Trophoblast cell (in vitro differentiated cells and primary cell): ENCODE data around the gene AGTPBP1.

ENCODE experiments used
- DNase-seq, 2 donors: peaks; one replicate each; pipeline ENCODE4 v3.0.0-alpha.2; 2016
- H2AFZ ChIP-seq: 2 replicates; pipeline ENCODE4 v1.6.1; 2013; ENCODE audit warnings: low read length, moderate library complexity, mild to moderate bottlenecking; ENCODE audit not compliant: insufficient read depth, poor library complexity
- H2AK5ac ChIP-seq: 2 replicates; pipeline ENCODE4 v1.6.1; 2013; ENCODE audit warnings: mild to moderate bottlenecking, low read length
- H2BK120ac ChIP-seq: 2 replicates; pipeline ENCODE4 v1.6.1; 2013; ENCODE audit warnings: low read length, mild to moderate bottlenecking, moderate library complexity; ENCODE audit not compliant: insufficient read depth, poor library complexity
- H2BK12ac ChIP-seq: 2 replicates; pipeline ENCODE4 v1.6.1; 2013; ENCODE audit warnings: mild to moderate bottlenecking, low read length, moderate library complexity
- H2BK5ac ChIP-seq: 2 replicates; pipeline ENCODE4 v1.6.1; 2013; ENCODE audit warnings: low read length, low read depth, moderate library complexity, mild to moderate bottlenecking; ENCODE audit not compliant: poor library complexity
- H3K14ac ChIP-seq: 2 replicates; pipeline ENCODE4 v1.6.1; 2013; ENCODE audit warnings: mild to moderate bottlenecking, low read length
- H3K18ac ChIP-seq: 2 replicates; pipeline ENCODE4 v1.6.1; 2013; ENCODE audit warnings: mild to moderate bottlenecking, low read length
- H3K23ac ChIP-seq: 2 replicates; pipeline ENCODE4 v1.6.1; 2013; ENCODE audit warnings: low read length
- H3K27ac ChIP-seq: 2 replicates; pipeline ENCODE4 v1.5.1; 2013; ENCODE audit warnings: low read depth, mild to moderate bottlenecking, inconsistent platforms, low read length, moderate library complexity
- H3K27me3 ChIP-seq: 2 replicates; pipeline ENCODE4 v1.6.1; 2013; ENCODE audit warnings: inconsistent platforms, mild to moderate bottlenecking, low read length, moderate library complexity; ENCODE audit not compliant: insufficient read depth
- H3K36me3 ChIP-seq, 2 experiments: 1 replicate in 1 of 2; 2 replicates in 1 of 2; pipeline ENCODE4 v1.6.1; 2013; ENCODE audit warnings: low read length in 2 of 2, mild to moderate bottlenecking in 2 of 2, moderate library complexity in 1 of 2; ENCODE audit not compliant: insufficient read depth in 2 of 2, control insufficient read depth in 1 of 2
- H3K4ac ChIP-seq: 2 replicates; pipeline ENCODE4 v1.6.1; 2013; ENCODE audit warnings: low read depth, mild to moderate bottlenecking, low read length, moderate library complexity
- H3K4me1 ChIP-seq, 2 experiments: 1 replicate in 1 of 2; 2 replicates in 1 of 2; pipeline ENCODE4 v1.6.1; 2013; ENCODE audit warnings: low read length in 2 of 2, mild to moderate bottlenecking in 2 of 2, moderate library complexity in 1 of 2; ENCODE audit not compliant: insufficient read depth in 2 of 2, control insufficient read depth in 1 of 2
- H3K4me2 ChIP-seq: 2 replicates; pipeline ENCODE4 v1.6.1; 2013; ENCODE audit warnings: inconsistent platforms, mild to moderate bottlenecking, low read length, moderate library complexity
- H3K4me3 ChIP-seq: 2 replicates; pipeline ENCODE4 v1.5.1; 2013; ENCODE audit warnings: mild to moderate bottlenecking, low read depth, low read length, inconsistent platforms
- H3K79me1 ChIP-seq: one replicate; pipeline ENCODE4 v1.6.1; 2013; ENCODE audit warnings: low read length
- H3K79me2 ChIP-seq: 2 replicates; pipeline ENCODE4 v1.6.1; 2013; ENCODE audit warnings: low read length, mild to moderate bottlenecking; ENCODE audit not compliant: control insufficient read depth, insufficient read depth, poor library complexity
- H3K9ac ChIP-seq: 2 replicates; pipeline ENCODE4 v1.6.1; 2013; ENCODE audit warnings: mild to moderate bottlenecking, low read length
- H3K9me3 ChIP-seq: 2 replicates; pipeline ENCODE4 v1.6.1; 2013; ENCODE audit warnings: low read depth, mild to moderate bottlenecking, control low read depth, inconsistent platforms, low read length; ENCODE audit not compliant: insufficient read depth
- H4K12ac ChIP-seq: 2 replicates; pipeline ENCODE4 v1.6.1; 2013; ENCODE audit warnings: low read depth, mild to moderate bottlenecking, low read length, moderate library complexity
- H4K8ac ChIP-seq: 2 replicates; pipeline ENCODE4 v1.6.1; 2013; ENCODE audit warnings: low read depth, mild to moderate bottlenecking, low read length, moderate library complexity
- H4K91ac ChIP-seq: one replicate; pipeline ENCODE4 v1.6.1; 2013; ENCODE audit warnings: low read depth, mild to moderate bottlenecking, low read length, moderate library complexity
- WGBS: extraction: QIAGEN DNeasy Blood & Tissue Kit; methylation state at CpG from one replicate; pipeline ENCODE4 v1.1.7; 2013; ENCODE audit warnings: missing lambda C conversion rate; ENCODE audit not compliant: insufficient read length, insufficient coverage; ENCODE audit errors: extremely low coverage; 5-methylcytosine and 5-hydroxymethylcytosine counted together

Gene AGTPBP1

GRCh38 chr9:85554349-85554748 lies 187.4 kb downstream of the AGTPBP1 start:
- Histone ChIP-seq H2BK12ac (no peak overlapping the region), H3K14ac (no peak overlapping the region), H3K36me3 (no peaks in the 10 kb centered on the region), H3K18ac (no peak overlapping the region), H3K4me1 (no peaks in the 10 kb centered on the region), H3K23ac (no peak overlapping the region), H4K12ac (no peak overlapping the region), H3K4ac (no peak overlapping the region), H2BK120ac (no peak overlapping the region), H3K79me1 (no peaks in the 10 kb centered on the region), H2AFZ (no peak overlapping the region), H3K9me3 (no peaks in the 10 kb centered on the region), H3K4me3 (no peak overlapping the region), H3K4me2 (no peak overlapping the region), H3K27me3 (no peaks in the 10 kb centered on the region), H2BK5ac (no peak overlapping the region), H4K91ac (no peak overlapping the region), H3K9ac (no peak overlapping the region), H4K8ac (no peak overlapping the region), H2AK5ac (no peak overlapping the region), H3K27ac (no peak overlapping the region), H3K79me2 (no peaks in the 10 kb centered on the region)
- WGBS: no CpG with 5 or more reads among the region's 1 CpG
- no peak for DNase-seq

- no peak overlapping the region for H3K23ac ChIP-seq
- no peaks in the 10 kb centered on the region for H3K27me3 ChIP-seq
- H3K9ac ChIP-seq: no peak overlapping the region
- H2BK5ac ChIP-seq: no peak overlapping the region
- no peak overlapping the region for H4K91ac ChIP-seq
- no peak overlapping the region for H3K14ac ChIP-seq
- no peak overlapping the region for H2AFZ ChIP-seq
- H4K12ac ChIP-seq: no peak overlapping the region
- H2BK12ac ChIP-seq: no peak overlapping the region
- no peak overlapping the region for H3K27ac ChIP-seq
- no peak overlapping the region for H4K8ac ChIP-seq
- H3K79me1 ChIP-seq: no peaks in the 10 kb centered on the region
- no peak overlapping the region for H3K4ac ChIP-seq
- H2AK5ac ChIP-seq: no peak overlapping the region
- WGBS: no CpG with 5 or more reads among the region's 5 CpGs
- no peaks in the 10 kb centered on the region for H3K4me1 ChIP-seq
- no peak for DNase-seq
- H3K18ac ChIP-seq: no peak overlapping the region
- no peaks in the 10 kb centered on the region for H3K9me3 ChIP-seq
- H2BK120ac ChIP-seq: no peak overlapping the region
- H3K4me2 ChIP-seq: no peak overlapping the region
- no peaks in the 10 kb centered on the region for H3K36me3 ChIP-seq
- no peak overlapping the region for H3K4me3 ChIP-seq
- H3K79me2 ChIP-seq: no peaks in the 10 kb centered on the region
Observed at GRCh38 chr9:85553475-85553874, 188.3 kb downstream of the AGTPBP1 start.

GRCh38 chr9:85547599-85547998 lies 194.2 kb downstream of the AGTPBP1 start:
- H3K14ac ChIP-seq: no peak overlapping the region
- H3K27me3 ChIP-seq: no peaks in the 10 kb centered on the region
- no CpG with 5 or more reads among the region's 2 CpGs for whole genome bisulfite sequencing

GRCh38 chr9:85543196-85543595 lies 198.6 kb downstream of the AGTPBP1 start:
- Histone ChIP-seq H3K36me3 (no peaks in the 10 kb centered on the region), H3K4me2 (no peak overlapping the region)
- WGBS: no CpG with 5 or more reads among the region's 1 CpG

More at GRCh38 chr9:85547599-85547998, 194.2 kb downstream of the AGTPBP1 start:
- H2BK12ac ChIP-seq: no peak overlapping the region
- H4K8ac ChIP-seq: no peak overlapping the region
- no peak overlapping the region for H4K12ac ChIP-seq
- no peaks in the 10 kb centered on the region for H3K36me3 ChIP-seq
- H4K91ac ChIP-seq: no peak overlapping the region
- no peak for DNase-seq
- no peak overlapping the region for H2AK5ac ChIP-seq
- H3K4me2 ChIP-seq: no peak overlapping the region
- H2BK5ac ChIP-seq: no peak overlapping the region
- peaks cover 4 to 5% of the 10 kb centered on the region in 2 experiments for H3K4me1 ChIP-seq
- no peak overlapping the region for H3K9ac ChIP-seq
- H3K9me3 ChIP-seq: no peaks in the 10 kb centered on the region
- no peak overlapping the region for H3K18ac ChIP-seq
- no peak overlapping the region for H3K23ac ChIP-seq
- H3K4me3 ChIP-seq: no peak overlapping the region
- no peak overlapping the region for H3K4ac ChIP-seq
- no peak overlapping the region for H3K27ac ChIP-seq
- H2AFZ ChIP-seq: no peak overlapping the region
- no peak overlapping the region for H2BK120ac ChIP-seq
- H3K79me1 ChIP-seq: no peaks in the 10 kb centered on the region
- H3K79me2 ChIP-seq: no peaks in the 10 kb centered on the region

More at GRCh38 chr9:85543196-85543595, 198.6 kb downstream of the AGTPBP1 start:
- Histone ChIP-seq H2BK120ac (no peak overlapping the region), H3K14ac (no peak overlapping the region), H3K4me3 (no peak overlapping the region), H3K79me1 (no peaks in the 10 kb centered on the region), H4K8ac (no peak overlapping the region), H3K4me1 (peaks cover 6 to 13% of the 10 kb centered on the region in 2 experiments), H3K9me3 (no peaks in the 10 kb centered on the region), H2BK12ac (no peak overlapping the region), H3K27me3 (no peaks in the 10 kb centered on the region), H2AFZ (no peak overlapping the region), H3K79me2 (no peaks in the 10 kb centered on the region), H3K27ac (no peak overlapping the region), H3K9ac (no peak overlapping the region), H3K18ac (no peak overlapping the region), H4K91ac (no peak overlapping the region), H2AK5ac (no peak overlapping the region), H4K12ac (no peak overlapping the region), H3K23ac (no peak overlapping the region), H3K4ac (no peak overlapping the region), H2BK5ac (no peak overlapping the region)
- peak in 1 of 2 donors; percentile 34 for DNase-seq
